ENCODE results near the gene PPP1R16B.

PPP1R16B gene

GRCh38 chr20:38962928-38963401, 157.5 kb downstream of the PPP1R16B start:
- peak overlapping the region; percentile 79 for H3K9ac ChIP-seq (ENCODE audit: low read length)
- peak overlapping the region; percentile 82 for H3K4me3 ChIP-seq (ENCODE audit: low read length)
- H2AFZ ChIP-seq (ENCODE audit: low read depth, low read length) = peak overlapping the region; percentile 59
- H3K4me1 ChIP-seq (ENCODE audit: low read length) = peaks cover 18% of the 10 kb centered on the region
- H4K20me1 ChIP-seq (ENCODE audit: insufficient read depth, low read length) = no peaks in the 10 kb centered on the region
- peaks cover 66% of the 10 kb centered on the region for H3K79me2 ChIP-seq (ENCODE audit: low read length)
- peak overlapping the region; percentile 75 for H3K4me2 ChIP-seq (ENCODE audit: low read length)
- H3K27ac ChIP-seq (ENCODE audit: low read length) = peak overlapping the region; percentile 75
- TF ChIP-seq EZH2phosphoT487 (IDR thresholded peaks at IDR 0.05; ENCODE audit: low read depth) (no peak), CTCF (IDR thresholded peaks at IDR 0.05; ENCODE audit: low read depth, low read length) (no peak)
- H3K27me3 ChIP-seq (ENCODE audit: low read depth, low read length) = no peaks in the 10 kb centered on the region
- H3K36me3 ChIP-seq (replicated peaks; ENCODE audit: low read depth, low read length) = peaks cover 14% of the 10 kb centered on the region
- H3K9me3 ChIP-seq (ENCODE audit: insufficient read depth, low read length) = no peaks in the 10 kb centered on the region

- Histone ChIP-seq H3K79me2 (ENCODE audit: low read length) (peaks cover 69% of the 10 kb centered on the region), H3K4me2 (ENCODE audit: low read length) (peak overlapping the region; percentile 75), H3K4me1 (ENCODE audit: low read length) (peaks cover 18% of the 10 kb centered on the region)
These were observed 158.2 kb downstream of the PPP1R16B start for GRCh38 chr20:38963745-38964144.

GRCh38 chr20:38965264-38965663, 159.8 kb downstream of the PPP1R16B start:
- peaks cover 25% of the 10 kb centered on the region for H3K36me3 ChIP-seq (replicated peaks; ENCODE audit: low read depth, low read length)
- no peak overlapping the region for H3K4me2 ChIP-seq (ENCODE audit: low read length)
- no peak overlapping the region for H3K4me3 ChIP-seq (ENCODE audit: low read length)
- H3K9ac ChIP-seq (ENCODE audit: low read length) = no peak overlapping the region
- no peak overlapping the region for H2AFZ ChIP-seq (ENCODE audit: low read depth, low read length)
- peaks cover 18% of the 10 kb centered on the region for H3K4me1 ChIP-seq (ENCODE audit: low read length)
- H4K20me1 ChIP-seq (ENCODE audit: insufficient read depth, low read length) = no peaks in the 10 kb centered on the region
- TF ChIP-seq EZH2phosphoT487 (IDR thresholded peaks at IDR 0.05; ENCODE audit: low read depth) = no peak
- no peak for TF ChIP-seq CTCF (IDR thresholded peaks at IDR 0.05; ENCODE audit: low read depth, low read length)
- no peak overlapping the region for H3K27ac ChIP-seq (ENCODE audit: low read length)
- no peaks in the 10 kb centered on the region for H3K9me3 ChIP-seq (ENCODE audit: insufficient read depth, low read length)
- H3K27me3 ChIP-seq (ENCODE audit: low read depth, low read length) = no peaks in the 10 kb centered on the region
- peaks cover 69% of the 10 kb centered on the region for H3K79me2 ChIP-seq (ENCODE audit: low read length)

More at GRCh38 chr20:38963745-38964144, 158.2 kb downstream of the PPP1R16B start:
- H3K9ac ChIP-seq (ENCODE audit: low read length) = no peak overlapping the region
- H4K20me1 ChIP-seq (ENCODE audit: insufficient read depth, low read length) = no peaks in the 10 kb centered on the region
- no peaks in the 10 kb centered on the region for H3K9me3 ChIP-seq (ENCODE audit: insufficient read depth, low read length)
- H2AFZ ChIP-seq (ENCODE audit: low read depth, low read length) = no peak overlapping the region
- no peak overlapping the region for H3K27ac ChIP-seq (ENCODE audit: low read length)
- no peaks in the 10 kb centered on the region for H3K27me3 ChIP-seq (ENCODE audit: low read depth, low read length)
- peak overlapping the region; percentile 82; the same call in 1 of the 2 replicates for H3K4me3 ChIP-seq (ENCODE audit: low read length)
- peaks cover 14% of the 10 kb centered on the region for H3K36me3 ChIP-seq (replicated peaks; ENCODE audit: low read depth, low read length)
- no peak for TF ChIP-seq CTCF (IDR thresholded peaks at IDR 0.05; ENCODE audit: low read depth, low read length)
- no peak for TF ChIP-seq EZH2phosphoT487 (IDR thresholded peaks at IDR 0.05; ENCODE audit: low read depth)

- Histone ChIP-seq H3K79me2 (ENCODE audit: low read length) (peaks cover 52% of the 10 kb centered on the region), H3K4me3 (ENCODE audit: low read length) (no peak overlapping the region), H2AFZ (ENCODE audit: low read depth, low read length) (no peak overlapping the region), H3K27ac (ENCODE audit: low read length) (no peak overlapping the region), H3K4me1 (ENCODE audit: low read length) (peaks cover 22% of the 10 kb centered on the region), H3K27me3 (ENCODE audit: low read depth, low read length) (no peaks in the 10 kb centered on the region), H4K20me1 (ENCODE audit: insufficient read depth, low read length) (no peaks in the 10 kb centered on the region), H3K9ac (ENCODE audit: low read length) (no peak overlapping the region), H3K4me2 (ENCODE audit: low read length) (no peak overlapping the region), H3K9me3 (ENCODE audit: insufficient read depth, low read length) (no peaks in the 10 kb centered on the region), H3K36me3 (replicated peaks; ENCODE audit: low read depth, low read length) (peaks cover 29% of the 10 kb centered on the region)
- TF ChIP-seq EZH2phosphoT487 (IDR thresholded peaks at IDR 0.05; ENCODE audit: low read depth) (no peak), CTCF (IDR thresholded peaks at IDR 0.05; ENCODE audit: low read depth, low read length) (no peak)
These were observed 162.6 kb downstream of the PPP1R16B start for GRCh38 chr20:38968090-38968489.
